Measurements from ENCODE around the gene ROBO3. TPM values are rescaled to one million over a fixed set of nuclear protein-coding genes. Genes with fewer than 3 reads are reported as not detected.

ROBO3 gene
- total RNA-seq, 4 donors from 2014 or later = 5.0 to 10.8 (median 8.5) TPM

GRCh38 chr11:124887667-124888013 is 22.4 kb downstream of the ROBO3 start:
- Histone ChIP-seq H3K27ac (replicated peaks in 1 of 4) (no peak overlapping the region), H3K4me1 (peaks cover 10 to 46% (median 29%) of the 10 kb centered on the region in 4 donors), H3K4me3 (no peak overlapping the region), H3K27me3 (peaks cover 0 to 34% (median 0%) of the 10 kb centered on the region in 4 donors), H3K9me3 (no peaks in the 10 kb centered on the region), H3K36me3 (peaks cover 0 to 62% (median 0%) of the 10 kb centered on the region in 4 donors)
- no peak for DNase-seq (ENCODE audit: extremely low spot score)
- TF ChIP-seq POLR2AphosphoS5 (IDR thresholded peaks at IDR 0.05) (no peak), POLR2A (IDR thresholded peaks at IDR 0.05; ENCODE audit: low read depth) (no peak), CTCF (IDR thresholded peaks at IDR 0.05) (no peak), EP300 (IDR thresholded peaks at IDR 0.05) (no peak)
- WGBS = 92% methylated on average over 3 of the region's 3 CpGs
- intact Hi-C loops (cut with DNase I) = no loop called here

GRCh38 chr11:124889191-124890091 is 24.2 kb downstream of the ROBO3 start:
- Histone ChIP-seq H3K9me3 (no peaks in the 10 kb centered on the region), H3K4me3 (no peak overlapping the region), H3K36me3 (peaks cover 0 to 72% (median 0%) of the 10 kb centered on the region in 4 donors), H3K27me3 (peaks cover 0 to 34% (median 0%) of the 10 kb centered on the region in 4 donors), H3K27ac (replicated peaks in 1 of 4) (peak overlapping the region in 1 of 4 donors; percentile 1), H3K4me1 (peaks cover 26 to 59% (median 35%) of the 10 kb centered on the region in 4 donors)
- no peak for DNase-seq (ENCODE audit: extremely low spot score)
- intact Hi-C loops (cut with DNase I) = no loop called here
- no peak for TF ChIP-seq CTCF (IDR thresholded peaks at IDR 0.05)
- TF ChIP-seq POLR2AphosphoS5 (IDR thresholded peaks at IDR 0.05) = no peak
- TF ChIP-seq EP300 (IDR thresholded peaks at IDR 0.05) = no peak
- TF ChIP-seq POLR2A (IDR thresholded peaks at IDR 0.05; ENCODE audit: low read depth) = no peak
- 92% methylated on average over 2 of the region's 2 CpGs for WGBS

GRCh38 chr11:124890151-124890550 is 24.9 kb downstream of the ROBO3 start:
- TF ChIP-seq POLR2A (IDR thresholded peaks at IDR 0.05; ENCODE audit: low read depth) (no peak), EP300 (IDR thresholded peaks at IDR 0.05) (no peak), POLR2AphosphoS5 (IDR thresholded peaks at IDR 0.05) (no peak), CTCF (IDR thresholded peaks at IDR 0.05) (no peak)
- peaks cover 0 to 34% (median 0%) of the 10 kb centered on the region in 4 donors for H3K27me3 ChIP-seq
- peaks cover 28 to 66% (median 35%) of the 10 kb centered on the region in 4 donors for H3K4me1 ChIP-seq
- H3K9me3 ChIP-seq = no peaks in the 10 kb centered on the region
- intact Hi-C loops (cut with DNase I) = no loop called here
- H3K36me3 ChIP-seq = peaks cover 0 to 74% (median 0%) of the 10 kb centered on the region in 4 donors
- no peak overlapping the region for H3K27ac ChIP-seq (replicated peaks in 1 of 4)
- H3K4me3 ChIP-seq = no peak overlapping the region
- DNase-seq (ENCODE audit: extremely low spot score) = no peak
- WGBS = 96% methylated on average over 2 of the region's 2 CpGs

GRCh38 chr11:124890683-124891372 is 25.6 kb downstream of the ROBO3 start:
- DNase-seq (ENCODE audit: extremely low spot score) = no peak
- intact Hi-C loops (cut with DNase I) = no loop called here
- WGBS = 65% methylated on average over 8 of the region's 9 CpGs
- Histone ChIP-seq H3K4me3 (no peak overlapping the region), H3K27ac (replicated peaks in 1 of 4) (peak overlapping the region in 2 of 4 donors; percentile 28 to 51), H3K36me3 (peaks cover 0 to 70% (median 0%) of the 10 kb centered on the region in 4 donors), H3K4me1 (peaks cover 28 to 68% (median 37%) of the 10 kb centered on the region in 4 donors), H3K9me3 (no peaks in the 10 kb centered on the region), H3K27me3 (peaks cover 0 to 37% (median 0%) of the 10 kb centered on the region in 4 donors)
- TF ChIP-seq CTCF (IDR thresholded peaks at IDR 0.05) (no peak), POLR2AphosphoS5 (IDR thresholded peaks at IDR 0.05) (no peak), POLR2A (IDR thresholded peaks at IDR 0.05; ENCODE audit: low read depth) (no peak), EP300 (IDR thresholded peaks at IDR 0.05) (no peak)
